ENCODE data around the gene GALNT17. TPM values are rescaled to one million over a fixed set of nuclear protein-coding genes. Genes with fewer than 3 reads are reported as not detected.
"Not testable (repeated sequence)": the region's sequence is repeated elsewhere in the genome, so short reads cannot be mapped to it uniquely, and the experiment has no call there.

Gene GALNT17
- total and polyA plus RNA-seq, 11 donors = 16.9 to 116 (median 73.1) TPM

DNA sequence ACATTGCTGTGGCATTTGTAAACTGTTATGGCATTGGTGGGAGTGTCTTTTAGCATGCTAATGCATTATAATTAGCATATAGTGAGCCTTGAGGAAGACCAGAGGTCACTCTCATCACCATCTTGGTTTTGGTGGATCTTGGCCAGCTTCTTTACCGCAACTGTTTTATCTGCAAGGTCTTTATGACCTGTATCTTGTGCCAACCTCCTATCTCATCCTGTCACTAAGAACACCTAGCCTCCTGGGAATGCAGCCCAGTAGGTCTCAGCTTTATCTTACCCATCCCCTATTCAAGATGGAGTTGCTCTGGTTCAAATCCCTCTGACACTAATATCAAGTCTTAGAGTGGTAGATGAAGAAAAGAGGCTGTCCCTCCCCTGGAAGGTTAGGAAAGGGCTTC is 506.2 kb downstream of the GALNT17 start:
- no peak for ATAC-seq
- Histone ChIP-seq H3K4me3 (no peak overlapping the region), H3K27me3 (no peaks in the 10 kb centered on the region), H3K4me1 (peaks cover 0 to 22% (median 8%) of the 10 kb centered on the region in 12 donors), H3K9me3 (no peaks in the 10 kb centered on the region), H3K27ac (no peak overlapping the region), H3K36me3 (no peaks in the 10 kb centered on the region)
- DNase-seq = no peak
- intact Hi-C loops (cut with DNase I) = loop anchor here in 1 of 10 donors (10.0 kb wide), 1 partner anchor 233 kb away; no protein-coding TSS in a partner anchor
- 29 to 38% (median 32%) methylated on average over 1 of the region's 1 CpG for WGBS, 4 donors
- no peak for TF ChIP-seq POLR2A (IDR thresholded peaks at IDR 0.05)
- TF ChIP-seq, protein P1, sequence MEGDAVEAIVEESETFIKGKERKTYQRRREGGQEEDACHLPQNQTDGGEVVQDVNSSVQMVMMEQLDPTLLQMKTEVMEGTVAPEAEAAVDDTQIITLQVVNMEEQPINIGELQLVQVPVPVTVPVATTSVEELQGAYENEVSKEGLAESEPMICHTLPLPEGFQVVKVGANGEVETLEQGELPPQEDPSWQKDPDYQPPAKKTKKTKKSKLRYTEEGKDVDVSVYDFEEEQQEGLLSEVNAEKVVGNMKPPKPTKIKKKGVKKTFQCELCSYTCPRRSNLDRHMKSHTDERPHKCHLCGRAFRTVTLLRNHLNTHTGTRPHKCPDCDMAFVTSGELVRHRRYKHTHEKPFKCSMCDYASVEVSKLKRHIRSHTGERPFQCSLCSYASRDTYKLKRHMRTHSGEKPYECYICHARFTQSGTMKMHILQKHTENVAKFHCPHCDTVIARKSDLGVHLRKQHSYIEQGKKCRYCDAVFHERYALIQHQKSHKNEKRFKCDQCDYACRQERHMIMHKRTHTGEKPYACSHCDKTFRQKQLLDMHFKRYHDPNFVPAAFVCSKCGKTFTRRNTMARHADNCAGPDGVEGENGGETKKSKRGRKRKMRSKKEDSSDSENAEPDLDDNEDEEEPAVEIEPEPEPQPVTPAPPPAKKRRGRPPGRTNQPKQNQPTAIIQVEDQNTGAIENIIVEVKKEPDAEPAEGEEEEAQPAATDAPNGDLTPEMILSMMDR (IDR thresholded peaks at IDR 0.05) = no peak

DNA sequence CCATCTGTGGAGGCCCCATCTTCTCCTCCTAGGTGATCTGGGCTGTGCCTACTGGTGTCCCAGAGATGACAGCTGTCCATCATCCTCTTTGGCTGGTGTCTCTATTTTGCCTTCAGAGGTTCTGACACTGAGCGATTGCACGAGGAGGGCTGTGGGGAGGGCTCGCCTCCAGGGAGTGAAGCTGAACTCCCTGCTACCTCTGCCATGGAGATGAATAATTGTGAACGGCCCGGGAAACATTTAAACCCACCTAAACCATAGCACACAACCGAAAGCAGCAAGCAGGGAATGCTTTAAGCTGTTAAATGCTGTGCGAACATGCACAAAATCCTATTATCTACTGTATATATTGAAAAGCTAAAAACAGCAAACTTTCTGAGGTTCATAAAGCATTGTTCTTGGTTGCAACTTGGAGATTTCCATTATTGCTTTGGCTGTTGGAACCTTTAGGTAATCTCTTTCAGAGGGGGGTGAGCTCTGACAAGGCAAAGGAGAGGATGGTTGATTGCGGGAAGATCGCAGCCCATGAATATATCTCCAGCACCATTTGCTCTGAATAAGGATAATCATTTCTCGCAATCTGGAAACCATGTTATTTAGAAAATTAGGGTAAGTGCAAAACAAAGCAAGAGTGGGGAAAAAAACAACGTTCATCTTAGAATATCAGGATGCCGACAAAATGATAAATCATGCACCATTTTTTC is 507.6 kb downstream of the GALNT17 start:
- no peaks in the 10 kb centered on the region for H3K27me3 ChIP-seq
- H3K4me1 ChIP-seq = peaks cover 0 to 15% (median 2%) of the 10 kb centered on the region in 12 donors
- ATAC-seq (no peak), DNase-seq (no peak)
- no peak overlapping the region for H3K27ac ChIP-seq
- 77 to 90% (median 84%) methylated on average over 12 of the region's 12 CpGs for WGBS, 4 donors
- H3K9me3 ChIP-seq = peaks cover 0 to 5% (median 0%) of the 10 kb centered on the region in 12 donors
- intact Hi-C loops (cut with DNase I) = loop anchor here in 1 of 10 donors (10.0 kb wide), 1 partner anchor 235 kb away; no protein-coding TSS in a partner anchor
- H3K36me3 ChIP-seq = no peaks in the 10 kb centered on the region
- TF ChIP-seq, protein P1 (IDR thresholded peaks at IDR 0.05) = no peak
- TF ChIP-seq POLR2A (IDR thresholded peaks at IDR 0.05) = no peak
- H3K4me3 ChIP-seq = no peak overlapping the region

DNA sequence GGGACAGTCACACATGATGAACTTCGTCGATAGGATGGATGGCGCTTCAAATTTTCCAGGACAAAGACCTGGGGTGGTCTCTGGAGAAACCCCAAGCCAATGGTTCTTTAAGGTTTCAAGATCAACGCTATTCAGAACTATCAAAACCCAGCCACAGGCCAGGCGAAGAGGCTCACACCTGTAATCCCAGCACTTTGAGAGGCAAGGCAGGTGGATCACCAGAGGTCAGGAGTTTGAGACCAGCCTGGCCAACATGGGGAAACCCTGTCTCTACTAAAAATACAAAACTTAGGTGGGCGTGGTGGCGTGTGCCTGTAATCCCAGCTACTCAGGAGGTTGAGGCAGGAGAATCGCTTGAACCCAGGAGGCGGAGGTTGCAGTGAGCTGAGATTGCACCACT is 511.1 kb downstream of the GALNT17 start:
- 88 to 92% (median 88%) methylated on average over 9 of the region's 9 CpGs for WGBS, 4 donors
- ATAC-seq; H3K4me3 ChIP-seq; intact Hi-C loops (cut with DNase I); H3K27ac ChIP-seq; DNase-seq; H3K4me1 ChIP-seq; H3K27me3 ChIP-seq; H3K36me3 ChIP-seq: not testable (repeated sequence)
- H3K9me3 ChIP-seq = peaks cover 0 to 18% (median 0%) of the 10 kb centered on the region in 12 donors

DNA sequence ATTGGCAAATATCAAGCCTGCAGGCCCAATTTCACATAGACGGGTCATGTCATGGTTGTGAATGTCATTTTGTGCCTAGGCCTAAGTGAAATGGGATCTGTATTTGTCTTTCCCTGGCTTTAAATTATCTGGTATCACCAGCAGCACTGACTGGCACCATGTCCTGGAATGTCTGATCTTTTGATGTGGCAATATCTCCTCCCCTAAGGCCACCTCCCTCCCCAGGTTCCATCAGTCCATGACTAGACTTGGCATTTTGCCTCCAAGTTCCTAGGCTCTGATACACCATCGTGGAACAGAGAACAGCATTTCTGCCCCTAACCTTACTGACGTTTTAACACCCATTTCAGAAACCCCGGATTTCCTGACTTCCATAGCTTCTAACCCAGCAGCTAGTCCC is 513.9 kb downstream of the GALNT17 start:
- Histone ChIP-seq H3K36me3 (peaks cover 0 to 3% (median 0%) of the 10 kb centered on the region in 9 donors), H3K27ac (no peak overlapping the region), H3K9me3 (peaks cover 0 to 32% (median 5%) of the 10 kb centered on the region in 12 donors), H3K27me3 (no peaks in the 10 kb centered on the region), H3K4me1 (peaks cover 0 to 9% (median 0%) of the 10 kb centered on the region in 12 donors), H3K4me3 (no peak overlapping the region)
- DNase-seq = no peak
- peak in 2 of 4 donors; percentile 51 to 52 for ATAC-seq
- WGBS, 4 donors = 59 to 78% (median 72%) methylated on average over 4 of the region's 4 CpGs
- intact Hi-C loops (cut with DNase I) = no loop called here
- no peak for TF ChIP-seq POLR2A (IDR thresholded peaks at IDR 0.05)
- TF ChIP-seq, protein P1 (IDR thresholded peaks at IDR 0.05) = no peak

Measured in heart left ventricle (tissue), 16 donors.